AG04450 (cell line): ENCODE data around the gene PUS7. TPM values are rescaled to one million over a fixed set of nuclear protein-coding genes. Genes with fewer than 3 reads are reported as not detected.

Experiments used
- CTCF ChIA-PET: fragments of 300-600, 350-600 bp; formaldehyde crosslinking; extraction: SDS; loops from one replicate; lab custom pipeline; 2022; ENCODE audit warnings: antibody characterized with exemption, inconsistent platforms; lab: Charles Lee
- POLR2A ChIA-PET: fragments of 350-600 bp; formaldehyde crosslinking; extraction: SDS; loops from one replicate; lab custom pipeline; 2021; ENCODE audit warnings: antibody characterized with exemption, inconsistent platforms; lab: Yijun Ruan, JAX
- DNase-seq: peaks from one replicate; pipeline ENCODE4 v3.0.0-alpha.2; 2011; ENCODE audit warnings: low read depth, low spot score
- H3K27ac ChIP-seq: one replicate; pipeline ENCODE4 v1.5.1; 2012; ENCODE audit warnings: low read depth, low read length, control low read depth
- H3K27me3 ChIP-seq: one replicate; pipeline ENCODE4 v1.6.0; 2012; ENCODE audit warnings: low read length; ENCODE audit not compliant: control insufficient read depth, insufficient read depth
- H3K4me3 ChIP-seq: 2 replicates; pipeline ENCODE4 v1.5.1; 2011; ENCODE audit warnings: mild to moderate bottlenecking, low read depth, low read length, control low read depth
- H3K9me3 ChIP-seq: 2 replicates; pipeline ENCODE4 v1.5.1; 2012; ENCODE audit warnings: low read length; ENCODE audit not compliant: control insufficient read depth, insufficient read depth
- polyA plus RNA-seq: library from polyadenylated mRNA; depleted of rRNA; stranded (reverse); fragments of >200 nt; gene quantifications from 2 replicates; pipeline ENCODE4 v1.2.3, GENCODE V29; 2011
- TF ChIP-seq, protein P1 (sequence below): IDR thresholded peaks from 2 replicates; pipeline ENCODE4 v1.5.1; 2011; ENCODE audit warnings: low read depth, low read length, control low read depth, inconsistent platforms

The PUS7 gene
- polyA plus RNA-seq, 1 experiment: 13.8 TPM

DNA sequence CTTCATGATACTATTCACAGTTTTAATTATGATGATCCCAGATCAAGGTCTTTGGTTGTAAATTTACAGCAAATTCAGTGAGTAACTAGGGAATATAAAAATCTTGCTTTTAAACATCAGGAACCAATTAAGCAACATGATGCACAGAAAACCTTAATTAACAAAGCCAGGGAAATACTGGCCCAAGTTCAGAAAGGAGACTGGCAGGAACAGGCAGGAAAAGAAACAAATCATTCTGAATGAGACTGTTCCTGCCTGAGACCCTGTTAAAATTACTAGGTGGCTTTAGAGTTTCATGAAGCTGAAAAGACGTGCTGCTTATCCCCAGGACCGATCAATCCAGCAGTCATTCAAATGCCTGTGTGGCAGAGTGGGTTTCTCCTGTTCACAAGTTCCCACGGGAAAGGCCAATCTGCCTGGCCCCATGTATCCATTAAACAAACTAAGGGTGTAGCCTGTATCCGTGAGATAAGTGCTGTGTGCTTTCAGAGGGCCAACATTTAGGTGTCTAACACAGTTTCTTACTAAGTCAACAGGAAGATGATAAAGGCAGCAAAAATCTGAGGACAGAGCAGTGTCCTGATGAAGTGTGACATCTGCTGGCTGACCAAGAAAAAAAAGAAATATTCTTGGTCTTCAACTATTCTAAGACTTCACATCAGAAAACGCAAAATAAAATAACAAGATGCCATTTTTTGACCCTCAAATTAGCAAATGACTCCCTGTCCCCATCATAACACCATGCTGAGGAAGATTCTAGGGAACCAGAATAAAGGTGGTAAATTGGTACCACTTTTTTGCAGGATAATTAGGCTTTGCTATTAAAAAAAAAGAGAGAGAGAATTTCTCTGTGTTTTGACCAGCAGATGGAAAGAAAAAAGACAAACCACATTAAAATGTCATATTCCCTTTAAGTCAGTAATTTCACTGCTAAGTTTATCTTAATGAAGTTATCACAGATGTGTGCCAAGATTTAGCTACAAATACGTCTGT lies 34.2 kb downstream of the PUS7 start:
- CTCF ChIA-PET: interaction anchor here (1.0 to 2.1 kb wide), 3 partner anchors 86 to 474 kb away, joined by 3 to 4 read pairs (median 4); no protein-coding TSS in a partner anchor
- Histone ChIP-seq H3K4me3 (no peak overlapping the region; the same call in 1 of the 2 replicates), H3K9me3 (no peaks in the 10 kb centered on the region), H3K27me3 (no peaks in the 10 kb centered on the region), H3K27ac (peak overlapping the region; percentile 71)
- POLR2A ChIA-PET: no interaction called here
- peak; percentile 65 for DNase-seq
- TF ChIP-seq, protein P1, sequence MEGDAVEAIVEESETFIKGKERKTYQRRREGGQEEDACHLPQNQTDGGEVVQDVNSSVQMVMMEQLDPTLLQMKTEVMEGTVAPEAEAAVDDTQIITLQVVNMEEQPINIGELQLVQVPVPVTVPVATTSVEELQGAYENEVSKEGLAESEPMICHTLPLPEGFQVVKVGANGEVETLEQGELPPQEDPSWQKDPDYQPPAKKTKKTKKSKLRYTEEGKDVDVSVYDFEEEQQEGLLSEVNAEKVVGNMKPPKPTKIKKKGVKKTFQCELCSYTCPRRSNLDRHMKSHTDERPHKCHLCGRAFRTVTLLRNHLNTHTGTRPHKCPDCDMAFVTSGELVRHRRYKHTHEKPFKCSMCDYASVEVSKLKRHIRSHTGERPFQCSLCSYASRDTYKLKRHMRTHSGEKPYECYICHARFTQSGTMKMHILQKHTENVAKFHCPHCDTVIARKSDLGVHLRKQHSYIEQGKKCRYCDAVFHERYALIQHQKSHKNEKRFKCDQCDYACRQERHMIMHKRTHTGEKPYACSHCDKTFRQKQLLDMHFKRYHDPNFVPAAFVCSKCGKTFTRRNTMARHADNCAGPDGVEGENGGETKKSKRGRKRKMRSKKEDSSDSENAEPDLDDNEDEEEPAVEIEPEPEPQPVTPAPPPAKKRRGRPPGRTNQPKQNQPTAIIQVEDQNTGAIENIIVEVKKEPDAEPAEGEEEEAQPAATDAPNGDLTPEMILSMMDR: peak; percentile 48

DNA sequence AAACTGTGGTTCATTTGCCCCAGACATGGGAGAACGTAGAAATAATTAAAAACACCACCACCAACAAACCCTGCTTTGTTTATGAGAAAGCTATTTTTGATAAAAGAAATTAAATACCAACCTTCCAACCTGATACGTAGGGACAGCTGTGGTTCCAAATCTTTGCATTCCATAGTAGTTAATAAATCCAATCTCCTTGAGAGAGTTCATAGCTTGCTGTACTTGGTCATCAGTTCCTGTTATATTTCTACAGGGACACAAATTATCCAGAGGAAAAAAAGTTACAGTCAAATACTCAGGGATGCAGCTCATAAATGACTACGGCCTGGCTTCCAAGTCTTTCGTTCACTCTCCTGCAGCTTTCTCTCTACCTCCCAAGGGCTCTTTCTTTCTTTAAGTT lies 41.1 kb downstream of the PUS7 start:
- CTCF ChIA-PET: interaction anchor here (0.9 to 1.3 kb wide), 3 partner anchors 51 to 80 kb away, joined by 3 read pairs; no protein-coding TSS in a partner anchor
- no peaks in the 10 kb centered on the region for H3K27me3 ChIP-seq
- no peak for DNase-seq
- H3K27ac ChIP-seq: no peak overlapping the region
- no peak overlapping the region for H3K4me3 ChIP-seq
- H3K9me3 ChIP-seq: no peaks in the 10 kb centered on the region; the same call in 1 of the 2 replicates
- TF ChIP-seq, protein P1: no peak
- POLR2A ChIA-PET: interaction anchor here (0.7 kb wide), 1 partner anchor 7 kb away, joined by 3 read pairs; no protein-coding TSS in a partner anchor

DNA sequence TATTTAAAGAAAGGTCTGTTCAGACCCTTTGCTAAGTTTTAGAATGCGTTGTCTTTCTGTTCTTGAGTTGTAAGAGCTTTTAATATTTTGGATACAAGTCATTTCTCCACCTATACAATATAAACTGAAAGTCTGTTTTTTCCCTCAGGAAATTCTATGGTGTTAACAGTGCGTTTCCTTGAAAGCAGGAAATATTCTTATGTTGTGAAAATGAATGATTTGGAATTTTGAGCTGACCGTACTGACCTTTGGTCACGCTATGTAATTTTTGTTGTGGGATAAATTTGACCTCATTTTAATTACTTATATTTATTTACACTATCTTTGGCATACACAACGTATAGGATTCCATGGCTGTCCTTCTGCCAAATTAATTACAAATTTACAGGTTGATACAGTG lies 43.5 kb downstream of the PUS7 start:
- ChIA-PET CTCF (no interaction called here), POLR2A (no interaction called here)
- no peaks in the 10 kb centered on the region; the same call in 1 of the 2 replicates for H3K9me3 ChIP-seq
- no peak for DNase-seq
- TF ChIP-seq, protein P1: no peak
- no peaks in the 10 kb centered on the region for H3K27me3 ChIP-seq
- no peak overlapping the region for H3K4me3 ChIP-seq
- no peak overlapping the region for H3K27ac ChIP-seq

DNA sequence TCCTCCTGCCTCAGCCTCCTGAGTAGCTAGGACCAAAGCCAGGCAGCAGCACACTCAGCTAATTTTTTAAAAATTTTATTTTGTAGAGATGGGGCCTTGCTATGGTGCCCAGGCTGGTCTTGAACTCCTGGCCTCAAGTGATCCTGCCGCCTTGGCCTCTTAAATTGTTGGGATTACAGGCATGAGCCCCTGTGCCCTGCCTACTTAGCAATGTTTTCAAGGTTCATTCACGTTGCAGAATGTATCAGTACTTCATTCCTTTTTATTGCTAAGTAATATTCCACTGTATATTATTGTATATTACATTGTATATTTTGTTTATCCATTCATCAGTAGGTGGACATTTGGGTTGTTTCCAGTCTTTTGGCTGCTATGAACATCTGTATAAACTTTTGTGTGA lies 44.2 kb downstream of the PUS7 start:
- H3K27me3 ChIP-seq: no peaks in the 10 kb centered on the region
- H3K4me3 ChIP-seq: no peak overlapping the region
- no peaks in the 10 kb centered on the region; the same call in 1 of the 2 replicates for H3K9me3 ChIP-seq
- CTCF ChIA-PET: no interaction called here
- no peak for DNase-seq
- TF ChIP-seq, protein P1: no peak
- POLR2A ChIA-PET: no interaction called here
- H3K27ac ChIP-seq: no peak overlapping the region

DNA sequence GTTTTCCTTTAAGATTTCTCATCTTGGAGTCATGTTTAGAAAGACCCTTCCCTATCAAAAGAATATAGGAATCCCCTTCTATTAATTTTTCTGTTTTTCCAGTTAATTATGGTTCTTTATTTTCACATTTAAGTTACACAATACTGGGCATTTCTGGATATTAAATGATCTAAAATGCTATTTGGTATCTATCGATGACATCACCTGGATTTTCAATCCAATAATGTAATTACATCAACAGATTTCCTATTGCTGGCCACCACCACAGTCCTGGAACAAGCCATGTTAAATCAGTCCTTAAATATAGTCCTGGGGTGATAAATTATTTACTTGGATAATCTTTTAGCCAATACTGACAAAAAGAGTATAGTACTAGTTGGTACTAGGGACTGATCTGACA lies 48.0 kb downstream of the PUS7 start:
- no peak overlapping the region for H3K4me3 ChIP-seq
- TF ChIP-seq, protein P1: no peak
- no peaks in the 10 kb centered on the region for H3K9me3 ChIP-seq
- no peak overlapping the region for H3K27ac ChIP-seq
- ChIA-PET POLR2A (no interaction called here), CTCF (no interaction called here)
- H3K27me3 ChIP-seq: no peaks in the 10 kb centered on the region
- DNase-seq: no peak
